Inferior parietal cortex (tissue), 1 donor: ENCODE measurements around the gene SUGCT.
"Not testable (repeated sequence)": the region's sequence is repeated elsewhere in the genome, so short reads cannot be mapped to it uniquely, and the experiment has no call there.

ENCODE experiments used
- DNase-seq: peaks from one replicate; pipeline ENCODE4 v3.0.0-alpha.2; 2016; ENCODE audit errors: extremely low spot score

SUGCT gene

DNA sequence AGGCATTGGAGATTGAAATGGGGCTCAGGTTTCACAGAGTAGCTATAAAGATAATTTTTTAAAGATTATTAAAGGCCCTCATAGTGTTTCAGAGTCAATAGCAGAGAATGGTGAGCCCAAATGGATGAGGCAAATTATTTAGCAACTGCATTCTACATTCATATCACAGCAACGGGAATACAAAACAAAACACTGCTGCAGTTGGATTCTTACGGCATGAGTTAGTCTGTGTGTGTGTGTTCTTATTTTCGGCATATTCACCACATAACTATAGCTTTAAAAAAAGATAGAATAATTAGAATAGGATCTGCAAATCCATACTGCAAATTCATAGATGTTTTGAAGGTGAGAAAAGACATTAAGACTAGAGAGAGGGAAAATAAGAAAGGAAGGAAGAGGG is 66.0 kb downstream of the SUGCT start:
- DNase-seq: no peak

DNA sequence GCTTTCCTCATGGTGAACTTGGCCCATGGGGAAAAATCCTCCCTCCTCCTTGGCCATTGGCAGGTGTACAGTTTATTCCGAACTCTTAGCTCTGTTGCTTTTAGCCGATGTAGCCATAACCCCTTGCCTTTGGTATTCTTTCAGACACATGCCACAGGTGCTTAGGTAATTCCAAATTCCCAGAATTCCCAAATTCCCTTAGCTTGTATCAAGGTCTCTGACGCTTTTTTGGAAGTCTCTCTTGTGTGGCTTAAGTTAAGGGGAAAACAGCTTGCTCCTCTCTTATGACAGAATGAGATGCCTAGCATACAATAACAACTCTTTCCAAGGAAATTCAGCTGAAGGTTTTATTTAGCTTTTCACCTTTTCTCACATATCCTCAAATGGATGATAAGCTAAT is 68.0 kb downstream of the SUGCT start:
- no peak for DNase-seq

DNA sequence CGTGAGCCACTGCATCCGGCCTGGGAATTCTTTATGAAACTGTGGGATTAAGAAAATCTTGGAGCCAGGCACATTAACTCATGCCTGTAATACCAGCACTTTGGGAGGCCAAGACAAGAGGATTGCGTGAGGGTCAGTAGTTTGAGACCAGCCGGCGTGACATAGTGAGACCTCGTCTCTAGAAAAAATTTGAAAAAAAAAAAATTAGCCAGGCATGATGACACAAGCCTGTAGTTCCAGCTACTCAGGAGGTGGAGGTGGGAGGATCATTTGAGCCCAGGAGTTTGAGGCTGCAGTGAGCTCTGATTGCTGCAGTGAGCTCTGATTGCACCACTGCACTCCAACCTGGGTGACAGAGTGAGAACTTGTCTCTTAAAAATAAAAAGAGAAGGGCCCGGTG is 69.8 kb downstream of the SUGCT start:
- no peak for DNase-seq

DNA sequence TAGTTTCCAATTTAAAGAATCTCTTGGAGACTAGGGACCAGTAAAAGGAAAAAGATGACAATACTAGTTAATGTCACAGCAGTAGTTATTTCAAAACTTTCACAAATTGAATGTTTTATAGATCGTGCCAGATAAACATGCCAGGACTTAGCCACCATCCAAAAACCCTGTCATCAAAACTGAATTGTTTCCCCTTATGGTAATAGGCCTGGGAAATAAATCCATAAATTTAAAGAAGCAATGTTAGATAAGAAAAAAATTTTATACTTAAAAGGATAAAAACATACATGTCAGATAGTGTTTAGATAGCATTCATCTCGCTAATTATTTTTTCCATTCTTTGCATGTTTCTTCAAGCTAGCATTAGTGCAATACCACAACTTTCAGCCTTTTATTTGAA is 71.2 kb downstream of the SUGCT start:
- DNase-seq: no peak

DNA sequence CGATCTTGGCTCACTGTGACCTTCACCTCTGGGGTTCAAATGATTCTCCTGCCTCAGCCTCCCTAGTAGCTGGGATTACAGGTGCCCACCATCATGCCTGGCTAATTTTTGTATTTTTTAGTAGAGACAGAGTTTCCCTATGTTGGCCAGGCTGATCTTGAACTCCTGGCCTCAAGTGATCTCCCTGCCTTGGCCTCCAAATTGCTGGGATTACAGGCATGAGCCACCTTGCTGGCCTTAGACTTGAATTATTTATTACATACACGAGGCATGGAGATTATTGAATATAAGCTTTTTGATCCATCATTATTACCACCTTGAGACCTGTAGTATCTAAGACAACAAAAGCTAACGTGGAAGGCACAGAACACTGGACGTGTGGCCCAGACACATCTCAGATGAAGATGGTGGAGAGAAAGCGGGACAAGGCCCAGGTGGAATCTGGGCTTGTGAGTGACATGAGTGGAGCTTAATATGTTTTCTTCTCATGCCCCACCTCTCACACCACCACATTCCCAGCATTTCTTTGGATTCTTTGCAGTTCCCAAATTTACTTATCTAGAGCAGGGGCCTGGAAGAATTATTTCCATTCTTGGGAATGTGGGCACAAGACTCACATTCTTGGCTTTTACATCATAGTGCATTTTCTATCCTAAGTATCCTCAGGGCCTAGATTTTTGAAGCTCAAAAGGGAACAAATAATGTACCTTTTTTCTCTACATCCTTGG is 76.6 kb downstream of the SUGCT start:
- DNase-seq: no peak

DNA sequence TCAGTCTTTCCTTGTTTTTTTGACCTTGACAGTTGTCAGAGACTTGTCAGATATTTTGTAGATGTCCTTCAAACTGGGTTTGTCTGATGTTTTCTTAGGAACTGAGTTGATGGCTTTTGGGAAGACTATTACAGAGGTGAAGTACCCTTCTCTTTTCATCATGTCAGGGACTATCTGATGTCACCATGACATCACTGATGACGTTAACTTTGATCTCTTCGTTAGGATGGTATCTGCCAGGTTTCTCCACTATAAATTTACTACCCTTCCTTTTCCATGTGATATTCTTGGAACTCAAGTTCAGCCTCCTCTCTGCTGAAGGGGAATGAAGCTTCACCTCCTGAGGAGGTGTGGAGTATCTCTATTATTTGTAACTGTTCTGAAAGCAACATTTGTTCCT is 78.5 kb downstream of the SUGCT start:
- DNase-seq: no peak

DNA sequence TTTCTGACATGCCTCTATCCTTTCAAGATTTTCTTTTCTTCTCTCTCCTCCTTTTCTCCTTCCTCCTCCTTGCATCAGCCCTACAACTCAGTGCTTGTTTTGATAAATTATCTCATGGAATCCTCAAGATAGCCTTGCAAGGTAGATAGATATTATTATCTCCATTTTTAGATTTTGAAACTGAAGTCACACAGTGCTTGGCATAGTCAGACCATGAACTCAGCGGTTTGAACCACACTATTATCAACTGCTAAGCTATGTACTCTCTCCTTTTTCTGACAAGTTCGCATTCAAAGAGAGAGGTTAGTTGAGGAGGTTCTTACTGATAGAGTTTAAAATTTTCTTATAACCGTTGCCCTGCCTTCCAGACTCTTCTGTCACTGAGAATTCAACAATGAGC is 79.1 kb downstream of the SUGCT start:
- DNase-seq: no peak

DNA sequence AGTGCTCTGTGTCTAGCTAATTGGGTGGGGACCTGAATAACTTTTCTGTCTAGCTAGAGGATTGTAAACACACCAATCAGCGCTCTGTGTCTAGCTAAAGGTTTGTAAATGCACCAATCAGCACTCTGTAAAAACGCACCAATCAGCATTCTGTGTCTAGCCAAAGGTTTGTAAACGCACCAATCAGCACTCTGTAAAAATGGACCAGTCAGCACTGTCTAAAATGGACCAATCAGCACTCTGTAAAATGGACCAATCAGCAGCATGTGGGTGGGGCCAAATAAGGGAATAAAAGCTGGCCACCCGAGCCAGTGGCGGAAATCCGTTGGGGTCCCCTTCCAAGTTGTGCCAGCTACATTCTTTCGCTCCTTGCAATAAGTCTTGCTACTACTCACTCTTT is 83.8 kb downstream of the SUGCT start:
- not testable (repeated sequence) for DNase-seq

DNA sequence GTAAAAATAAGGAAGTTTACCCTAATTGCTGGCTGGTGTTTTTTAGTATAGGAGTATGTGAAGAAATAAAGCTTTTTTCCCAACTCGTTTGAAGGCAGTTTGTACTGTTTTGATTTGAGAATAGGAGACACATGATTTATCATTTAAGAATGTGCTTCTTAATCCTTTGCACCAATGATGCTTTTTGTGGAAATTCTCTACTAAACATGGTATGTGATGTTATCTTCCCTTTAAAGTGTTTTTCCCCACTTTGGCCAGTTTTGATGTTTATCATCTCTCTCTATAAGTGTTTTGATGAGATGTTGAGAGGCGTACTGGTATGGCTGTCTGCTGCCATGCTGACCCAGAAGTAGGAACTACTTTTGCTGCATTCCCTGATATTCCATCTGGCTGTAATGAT is 85.1 kb downstream of the SUGCT start:
- DNase-seq: no peak

DNA sequence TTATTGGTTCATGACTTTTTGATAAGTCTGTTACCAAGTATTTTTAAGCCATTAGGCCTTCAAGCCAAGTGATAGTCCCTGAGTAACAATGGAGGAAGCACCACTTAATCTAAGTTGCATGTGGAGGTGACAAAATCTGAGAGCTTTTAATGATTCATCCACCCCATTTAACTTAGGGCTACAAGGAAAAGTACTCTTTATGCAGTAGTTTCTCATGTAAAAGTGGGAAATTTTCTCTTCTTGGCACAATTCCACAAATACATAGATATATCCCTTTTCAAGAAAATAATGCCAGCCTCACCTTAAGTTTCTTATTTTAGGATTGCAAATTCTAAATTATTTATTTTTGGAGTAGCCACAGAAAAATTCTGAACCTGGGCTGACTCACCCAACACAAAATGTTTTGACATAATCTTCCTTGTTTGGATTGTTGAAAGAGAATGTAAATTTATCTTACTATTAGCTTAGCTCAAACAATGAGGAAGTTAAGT is 85.7 kb downstream of the SUGCT start:
- DNase-seq: no peak

DNA sequence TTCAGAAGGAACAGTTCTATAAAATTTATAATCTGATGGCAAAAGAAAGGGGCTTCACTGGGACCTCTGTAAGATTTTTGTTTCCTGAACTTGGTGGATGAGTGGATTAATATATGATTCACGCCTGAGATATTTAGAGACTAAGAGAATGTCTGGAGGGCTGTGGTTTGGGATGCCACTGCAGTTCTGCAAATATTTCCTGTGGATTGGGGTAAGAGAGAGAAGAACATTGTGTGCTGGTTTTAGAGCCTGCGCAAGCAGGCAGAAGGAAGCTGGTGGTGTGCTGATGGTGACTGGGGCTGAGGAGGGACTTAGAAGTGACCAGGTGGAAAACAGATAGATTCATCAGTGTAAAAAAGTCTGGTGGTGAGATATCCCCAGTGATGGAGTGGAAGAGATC is 87.0 kb downstream of the SUGCT start:
- no peak for DNase-seq

DNA sequence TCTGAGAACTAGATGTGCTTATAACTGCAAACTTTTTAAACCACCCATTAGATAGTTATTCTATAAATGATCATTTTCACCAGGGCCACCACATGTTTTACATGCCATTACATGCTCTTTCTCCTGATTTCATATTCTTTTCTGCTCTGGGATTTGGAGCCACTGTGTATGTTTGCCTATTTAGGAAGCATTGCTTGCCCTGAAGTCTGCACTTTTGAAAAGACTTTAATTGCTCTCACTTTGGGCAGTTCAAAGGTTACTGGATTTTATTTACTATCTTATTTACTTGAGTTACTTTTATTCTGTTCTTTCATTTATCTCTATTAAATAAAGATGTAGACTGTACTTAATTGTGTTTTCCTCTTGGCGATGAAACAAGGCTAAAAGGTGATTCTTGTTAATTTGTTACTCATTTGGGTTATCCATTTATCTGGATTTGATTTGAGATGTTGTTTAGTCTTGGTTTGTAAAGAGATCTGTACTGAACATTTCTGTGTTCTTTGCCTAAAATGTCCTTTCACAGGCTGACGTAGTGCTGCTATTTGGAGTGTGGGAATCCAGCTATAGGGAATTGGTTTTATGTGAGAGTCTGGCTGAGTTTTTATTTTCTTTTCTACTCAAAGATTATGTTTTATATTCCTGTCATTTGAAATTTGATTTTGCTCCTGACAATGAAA is 88.8 kb downstream of the SUGCT start:
- DNase-seq: no peak

DNA sequence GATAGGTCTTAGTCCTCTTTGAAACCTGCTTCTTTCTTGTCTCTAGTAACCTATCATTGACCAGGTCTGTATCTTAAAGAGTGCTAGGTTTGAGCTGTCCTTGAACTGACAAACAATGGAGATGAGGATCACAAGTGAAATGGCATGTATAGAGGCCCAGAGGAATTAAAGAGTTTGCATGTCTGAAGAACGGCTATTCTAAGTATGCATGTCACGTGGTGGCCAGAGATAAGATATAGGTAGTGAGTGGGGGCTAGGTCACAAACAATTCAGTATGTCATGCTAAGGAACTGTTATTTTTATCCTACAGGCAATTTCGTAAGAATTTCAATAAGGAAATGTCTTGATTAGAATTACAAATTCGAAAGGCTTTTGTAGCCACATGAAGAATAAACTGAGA is 95.3 kb downstream of the SUGCT start:
- no peak for DNase-seq

DNA sequence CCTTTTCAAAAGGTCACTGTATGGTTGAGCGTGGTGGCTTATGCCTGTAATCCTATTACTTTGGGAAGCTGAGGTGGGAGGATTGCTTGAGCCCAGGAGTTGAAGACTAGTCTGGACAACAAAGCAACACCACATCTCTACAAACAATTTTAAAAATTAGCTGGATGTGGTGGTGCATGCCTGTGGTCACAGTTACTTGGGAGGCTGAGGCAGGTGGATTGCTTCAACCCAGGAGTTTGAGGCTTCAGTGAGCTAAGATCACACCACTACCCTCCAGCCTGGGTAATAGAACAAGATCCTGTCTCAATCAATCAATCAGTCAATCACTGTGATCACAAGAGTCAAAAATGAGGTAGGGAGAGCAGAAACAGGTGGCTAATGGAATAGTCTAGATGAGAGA is 97.0 kb downstream of the SUGCT start:
- DNase-seq: no peak

DNA sequence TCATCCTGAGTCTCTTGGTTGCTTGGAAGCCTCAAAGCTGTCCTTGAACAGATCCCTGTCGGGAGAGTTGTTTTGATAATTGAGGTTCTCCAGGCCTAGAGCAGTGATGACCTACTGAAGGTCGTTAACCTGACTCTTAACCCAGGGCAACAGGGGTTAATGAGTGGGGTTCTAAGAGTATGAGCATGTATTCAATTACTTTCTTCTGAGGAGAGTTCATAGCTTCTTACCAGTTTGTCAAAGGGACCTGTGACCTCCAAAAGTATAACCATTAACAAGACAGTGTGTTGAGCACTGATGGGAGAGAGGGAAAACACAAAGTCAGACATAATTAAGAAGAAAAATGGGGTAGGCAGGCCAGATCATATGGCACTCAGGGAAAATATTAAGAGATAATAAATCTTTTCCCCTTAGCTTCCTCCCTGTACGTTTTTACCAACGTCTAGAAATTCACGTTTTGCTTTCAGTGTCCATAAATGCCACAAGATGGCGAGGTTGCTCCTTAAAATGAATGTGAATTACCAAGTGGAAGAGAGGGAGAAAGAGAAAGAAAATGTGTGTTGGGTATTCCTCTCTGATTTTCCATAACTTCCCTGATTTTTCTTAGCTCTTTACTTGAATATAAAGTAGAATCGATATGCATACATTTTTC is 97.6 kb downstream of the SUGCT start:
- peak; percentile 81 for DNase-seq

DNA sequence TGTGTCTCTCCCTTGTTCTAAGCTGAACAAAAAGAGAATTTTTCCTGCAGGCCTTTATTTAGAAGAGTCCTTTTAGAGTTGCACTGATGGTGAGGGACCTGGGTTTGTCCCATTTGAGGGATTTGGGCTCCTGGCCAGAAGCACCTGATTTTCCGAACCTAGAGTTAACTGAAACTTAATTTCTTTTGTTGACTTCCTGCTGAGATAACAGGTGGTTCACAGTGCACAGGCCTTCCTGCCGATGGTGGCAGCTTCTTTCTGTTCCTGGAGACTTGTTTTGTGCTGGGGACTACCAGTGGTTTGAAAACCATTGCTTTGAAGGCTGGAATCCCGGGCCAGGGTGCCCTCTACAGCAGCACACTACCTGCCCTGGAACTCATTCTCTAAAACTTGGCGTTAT is 99.2 kb downstream of the SUGCT start:
- no peak for DNase-seq

DNA sequence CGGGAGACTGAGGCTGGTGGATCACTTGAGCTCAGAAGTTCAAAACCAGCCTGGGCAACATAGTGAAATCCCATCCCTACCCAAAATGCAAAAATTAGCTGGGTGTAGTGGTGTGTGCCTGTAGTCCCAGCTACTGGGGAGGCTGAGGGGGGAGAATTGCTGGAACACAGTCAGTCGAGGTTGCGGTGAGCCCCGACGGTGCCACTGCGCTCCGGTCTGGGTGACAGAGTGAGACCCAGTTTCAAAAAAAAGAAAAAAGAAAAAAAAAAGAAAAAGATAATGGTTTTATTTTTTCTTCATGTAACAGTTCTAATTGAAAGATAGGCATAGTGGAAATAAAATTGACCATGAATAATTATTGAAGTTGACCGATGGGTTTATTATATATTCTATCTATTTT is 99.9 kb downstream of the SUGCT start:
- no peak for DNase-seq

DNA sequence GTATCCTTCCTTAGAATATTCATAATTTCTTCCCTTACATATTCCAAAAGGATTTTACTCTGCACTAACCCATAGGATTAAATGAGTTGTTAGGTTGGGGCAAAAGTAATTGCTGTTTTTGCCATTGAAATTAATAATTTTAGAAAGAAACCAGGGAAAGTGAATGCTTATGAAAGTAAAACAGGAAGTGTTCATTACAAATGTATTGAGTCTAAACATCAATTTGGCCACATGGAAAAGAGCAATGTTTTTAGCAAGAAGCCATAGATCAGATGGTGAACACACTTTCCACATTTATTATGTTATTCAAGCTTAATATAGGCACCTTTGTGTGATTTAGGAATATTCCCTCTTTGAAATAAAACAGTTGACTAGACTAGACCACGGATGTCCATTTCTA is 102.9 kb downstream of the SUGCT start:
- no peak for DNase-seq

DNA sequence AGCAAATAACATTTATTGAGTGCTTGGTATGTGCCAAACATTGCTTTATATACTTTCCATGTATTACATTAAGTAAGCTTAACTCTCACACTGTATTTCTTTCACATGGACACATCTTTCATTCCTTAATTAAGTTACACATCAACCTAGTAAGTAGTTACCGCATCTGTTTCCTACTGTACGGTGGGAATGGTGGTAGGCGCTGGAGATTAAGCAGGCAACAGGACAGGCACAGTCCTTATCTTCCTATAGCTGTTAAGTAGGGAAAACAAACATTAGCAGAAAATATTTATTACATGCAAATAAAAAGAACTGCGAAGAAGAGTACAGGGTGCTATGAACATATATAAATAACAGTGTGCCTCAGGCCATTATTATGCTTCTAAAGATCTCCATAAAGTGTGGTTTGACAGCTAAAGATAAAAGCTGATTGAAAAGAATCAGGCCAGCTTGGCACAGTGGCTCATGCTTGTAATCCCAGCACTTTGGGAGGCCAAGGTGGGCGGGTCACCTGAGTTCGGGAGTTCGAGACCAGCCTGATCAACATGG is 105.0 kb downstream of the SUGCT start:
- no peak for DNase-seq

DNA sequence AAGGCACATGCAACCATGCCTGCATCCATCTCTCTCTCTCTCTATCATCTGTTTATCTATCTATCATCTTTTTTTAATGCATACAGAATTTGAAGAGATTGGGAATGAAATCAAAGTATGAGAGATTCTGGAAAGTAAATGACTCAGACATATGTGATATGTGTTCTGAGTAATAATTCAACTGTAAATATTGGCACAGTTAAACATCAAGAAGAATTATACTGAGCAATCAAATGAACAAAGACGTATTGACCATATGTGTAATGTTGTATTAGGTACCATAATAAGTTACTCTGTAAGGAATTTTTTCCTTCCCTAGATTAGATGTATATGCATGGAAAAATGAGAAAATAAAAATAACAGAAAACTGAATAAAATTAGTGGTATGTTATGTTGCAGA is 108.3 kb downstream of the SUGCT start:
- no peak for DNase-seq

DNA sequence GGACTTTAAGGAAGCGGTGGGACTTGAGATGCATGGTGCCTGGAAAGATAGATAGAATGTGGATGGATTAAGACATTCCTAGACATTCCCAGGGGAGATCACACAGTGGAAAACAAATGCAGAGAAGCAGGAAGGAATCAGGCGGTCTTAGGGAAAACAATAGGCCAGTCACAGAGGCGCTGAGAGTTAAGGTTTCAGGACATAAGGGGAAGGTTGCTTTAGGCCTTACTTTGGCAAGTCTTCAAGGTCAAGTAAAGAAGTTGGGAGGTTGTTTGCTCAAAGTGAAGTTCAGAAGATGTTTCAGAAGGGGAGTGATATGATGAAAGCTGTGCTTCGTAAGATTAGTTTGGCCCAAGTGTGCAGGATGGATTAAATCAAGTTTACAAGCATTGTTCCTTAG is 109.4 kb downstream of the SUGCT start:
- DNase-seq: no peak

DNA sequence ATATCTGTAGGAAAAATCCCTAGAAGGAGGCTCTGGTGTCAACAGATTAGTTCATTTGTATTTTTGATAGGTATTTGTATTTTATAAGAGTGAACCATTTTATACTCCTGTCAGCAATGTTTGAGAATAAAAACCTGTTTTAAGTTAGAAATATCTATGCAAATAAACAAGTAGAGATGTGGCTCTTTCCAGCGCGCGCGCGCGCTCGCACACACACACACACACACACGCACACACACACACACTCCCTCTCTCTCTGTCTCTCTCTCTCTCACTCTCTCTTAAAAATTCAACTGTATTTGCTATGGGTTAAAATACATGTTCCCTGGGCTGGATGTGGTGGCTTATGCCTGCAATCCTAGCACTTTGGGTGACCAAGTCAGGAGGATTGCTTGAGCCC is 113.9 kb downstream of the SUGCT start:
- DNase-seq: no peak

DNA sequence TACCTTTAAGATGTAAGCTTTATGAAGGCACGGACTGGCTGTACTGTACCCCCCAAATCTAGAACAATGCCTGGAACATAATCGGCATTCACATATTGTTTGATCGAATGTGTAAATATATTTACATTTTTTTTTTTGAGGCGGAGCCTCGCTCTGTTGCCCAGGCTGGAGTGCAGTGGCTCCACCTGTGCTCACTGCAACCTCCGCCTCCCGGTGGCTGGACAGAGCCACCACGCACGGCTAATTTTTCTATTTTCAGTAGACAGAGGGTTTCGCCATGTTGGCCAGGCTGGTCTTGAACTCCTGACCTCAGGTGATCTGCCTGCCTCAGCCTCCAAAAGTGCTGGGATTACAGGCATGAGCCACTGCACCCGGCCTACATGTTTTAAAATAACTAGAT is 118.6 kb downstream of the SUGCT start:
- not testable (repeated sequence) for DNase-seq
